Occipital lobe (tissue), 2 donors: Measurements from ENCODE around the gene SERINC5. TPM values are rescaled to one million over a fixed set of nuclear protein-coding genes. Genes with fewer than 3 reads are reported as not detected.
"Not testable (repeated sequence)": the region's sequence is repeated elsewhere in the genome, so short reads cannot be mapped to it uniquely, and the experiment has no call there.

Experiments
- DNase-seq: peaks from one replicate; lab custom pipeline; 2025; lab: John Stamatoyannopoulos, UW
- total RNA-seq: library from RNA; depleted of rRNA; stranded (reverse); fragments of >200 nt; gene quantifications from one replicate; pipeline ENCODE4 v1.2.3, GENCODE V29; 2014

The SERINC5 gene
- total RNA-seq, 1 donor from 2014 or later: 60.8 TPM

- DNase-seq: no peak
Observed at GRCh38 chr5:80140496-80140895, 115.4 kb downstream of the SERINC5 start.

- DNase-seq: no peak
Observed at GRCh38 chr5:80139466-80139972, 116.3 kb downstream of the SERINC5 start.

DNA sequence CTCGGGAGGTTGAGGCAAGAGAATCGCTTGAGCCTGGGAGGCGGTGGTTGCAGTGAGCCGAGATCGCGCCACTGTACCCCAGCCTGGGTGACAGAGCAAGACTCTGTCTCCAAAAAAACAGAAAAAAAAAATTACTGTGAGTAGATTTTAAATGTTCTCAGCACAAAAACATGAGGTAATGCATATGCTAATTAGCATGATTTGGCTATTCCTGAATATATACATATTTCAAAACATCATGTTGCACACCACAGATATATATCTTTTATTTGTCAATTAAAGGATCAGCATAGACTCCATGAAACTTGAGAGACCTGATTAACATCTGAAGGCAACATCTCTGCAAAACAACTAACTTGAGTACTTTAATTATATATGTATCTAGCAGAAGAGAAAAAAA lies 117.4 kb downstream of the SERINC5 start:
- DNase-seq: no peak

- not testable (repeated sequence) for DNase-seq
Observed at GRCh38 chr5:80136798-80137197, 119.0 kb downstream of the SERINC5 start.

DNA sequence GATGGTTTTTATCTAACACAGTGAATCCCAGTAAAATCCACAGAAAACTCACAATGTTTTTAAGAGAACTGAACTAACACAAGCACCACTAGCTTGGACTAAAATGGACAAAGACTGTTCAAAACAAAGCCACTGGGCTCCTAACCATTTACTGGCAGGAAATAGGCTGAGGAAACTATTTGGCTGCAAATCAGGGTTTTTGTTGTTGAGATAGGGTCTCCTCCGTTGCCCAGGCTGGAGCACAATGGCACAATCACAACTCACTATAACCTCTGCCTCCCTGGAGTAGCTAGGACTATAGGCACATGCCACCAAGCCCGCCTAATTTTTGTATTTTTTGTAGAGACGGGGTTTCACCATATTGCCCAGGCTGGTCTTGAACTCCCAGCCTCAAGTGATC lies 121.0 kb downstream of the SERINC5 start:
- DNase-seq: no peak

GRCh38 chr5:80129146-80129545 lies 126.7 kb downstream of the SERINC5 start:
- DNase-seq: no peak

DNA sequence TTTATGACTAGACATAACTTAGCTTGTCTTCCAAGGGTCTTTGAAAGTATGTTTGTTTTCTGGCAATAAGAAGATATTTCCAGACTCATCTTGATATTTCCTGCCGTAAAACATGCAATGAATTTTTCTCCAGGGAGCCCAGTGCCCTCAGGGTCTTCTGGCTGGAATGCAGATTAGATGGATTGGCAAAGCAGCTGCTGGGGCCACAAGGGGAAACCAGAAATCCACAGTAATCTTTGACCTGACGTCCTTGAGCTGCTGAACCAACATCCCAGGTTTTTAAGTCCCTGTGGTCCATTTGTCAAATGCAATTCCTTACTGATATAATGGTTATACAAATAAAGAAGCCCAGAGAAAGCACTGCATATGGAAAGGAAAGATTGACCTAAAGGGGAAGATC lies 127.7 kb downstream of the SERINC5 start:
- DNase-seq: no peak

DNA sequence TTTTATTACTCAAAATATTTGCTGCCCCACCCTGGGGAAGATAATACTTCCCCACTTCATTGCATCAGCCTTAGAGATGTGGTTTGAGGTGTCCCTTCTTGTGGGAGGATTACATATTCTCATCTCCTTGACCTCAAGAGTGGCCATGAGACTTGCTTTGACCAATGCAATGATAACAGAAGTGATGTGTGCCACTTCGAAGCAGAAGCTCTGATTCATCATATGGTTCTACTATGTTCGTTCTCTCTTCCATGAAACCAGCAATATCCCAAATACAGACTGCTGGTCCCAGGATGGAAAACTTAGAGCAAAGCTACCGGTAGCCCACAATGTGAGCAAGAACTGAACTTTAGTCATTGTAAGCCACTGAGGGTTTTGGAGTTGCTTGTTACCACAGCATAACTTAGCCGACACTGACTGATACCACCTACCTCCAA lies 128.7 kb downstream of the SERINC5 start:
- no peak for DNase-seq

GRCh38 chr5:80125962-80126480 lies 129.8 kb downstream of the SERINC5 start:
- DNase-seq: no peak

- DNase-seq: no peak
Observed at GRCh38 chr5:80125022-80125961, 130.6 kb downstream of the SERINC5 start.

DNA sequence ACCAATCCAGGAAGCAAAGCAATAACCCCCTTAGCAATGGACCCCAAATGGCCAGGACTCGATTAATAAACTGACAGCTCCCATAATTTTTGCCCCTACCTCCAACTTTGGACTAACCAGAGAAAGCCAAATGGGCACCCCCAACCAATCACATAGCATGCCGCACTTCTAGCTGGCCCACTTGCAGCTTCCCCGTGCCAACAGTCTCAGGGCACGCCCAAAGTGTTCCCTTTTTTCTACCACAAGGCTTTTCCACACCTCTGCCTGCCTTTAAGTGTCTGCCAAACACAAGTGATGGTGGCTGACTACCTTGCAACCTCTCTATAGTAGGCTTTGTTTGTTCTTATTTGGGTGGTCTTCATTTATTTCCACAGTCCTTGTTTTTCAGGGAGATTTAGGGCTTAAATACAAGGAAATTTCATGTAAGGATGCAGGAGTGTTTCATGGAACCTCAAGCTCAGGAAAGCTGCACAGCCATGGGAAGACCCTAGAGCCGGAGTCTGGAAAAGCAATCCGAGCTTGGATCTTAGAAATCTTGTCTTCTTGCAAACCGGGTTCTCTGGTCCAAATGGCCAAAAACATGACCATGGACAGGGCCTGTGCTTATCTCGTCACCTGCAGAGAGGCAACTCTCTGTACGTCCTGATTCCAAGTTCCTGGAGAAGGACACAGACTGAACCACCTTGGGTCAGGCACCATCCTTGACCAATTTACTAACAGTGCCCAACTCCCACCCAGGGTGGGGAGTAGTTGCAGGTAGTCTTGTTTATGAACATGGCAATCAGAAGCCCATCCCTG lies 131.5 kb downstream of the SERINC5 start:
- DNase-seq: no peak

DNA sequence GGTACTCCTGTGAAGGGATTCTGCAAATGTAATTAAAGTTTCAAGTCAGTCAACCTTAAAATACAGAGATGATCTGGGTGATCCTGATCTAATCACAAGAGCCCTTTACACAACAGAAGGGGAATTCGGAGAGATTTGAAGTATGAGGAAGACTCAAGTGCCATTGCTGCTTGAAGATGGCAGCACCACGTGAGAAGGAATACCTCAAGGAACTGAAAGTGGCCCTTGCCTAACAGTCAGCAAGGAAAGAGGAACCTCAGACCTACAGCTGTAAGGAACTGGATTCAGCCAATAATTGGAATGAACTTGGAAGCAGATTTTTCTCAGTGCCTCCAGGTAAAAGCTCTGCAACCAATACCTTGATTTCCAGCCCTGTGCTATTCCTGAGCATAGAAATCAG lies 133.3 kb downstream of the SERINC5 start:
- DNase-seq: no peak

- no peak for DNase-seq
Observed at GRCh38 chr5:80119372-80119771, 136.5 kb downstream of the SERINC5 start.

DNA sequence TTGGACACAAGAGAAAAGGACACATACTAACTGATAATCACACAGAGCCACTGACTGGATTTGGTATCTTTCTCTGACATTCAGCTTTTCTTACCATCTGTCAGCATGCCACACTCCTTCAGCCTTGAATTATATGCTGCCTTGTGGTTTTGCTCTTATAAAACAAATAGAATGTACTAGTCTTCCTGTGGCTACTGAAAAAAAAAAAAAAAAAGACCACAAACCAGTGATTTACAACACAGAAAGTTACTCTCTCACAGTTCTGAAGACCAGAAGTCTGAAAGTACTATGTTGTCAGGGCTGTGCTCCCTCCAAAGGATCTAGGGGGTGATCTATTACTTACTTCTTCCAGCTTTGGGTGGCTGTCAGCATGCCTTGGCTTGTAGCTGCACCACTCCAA lies 138.4 kb downstream of the SERINC5 start:
- no peak for DNase-seq

GRCh38 chr5:80116465-80116864 lies 139.4 kb downstream of the SERINC5 start:
- DNase-seq: no peak

DNA sequence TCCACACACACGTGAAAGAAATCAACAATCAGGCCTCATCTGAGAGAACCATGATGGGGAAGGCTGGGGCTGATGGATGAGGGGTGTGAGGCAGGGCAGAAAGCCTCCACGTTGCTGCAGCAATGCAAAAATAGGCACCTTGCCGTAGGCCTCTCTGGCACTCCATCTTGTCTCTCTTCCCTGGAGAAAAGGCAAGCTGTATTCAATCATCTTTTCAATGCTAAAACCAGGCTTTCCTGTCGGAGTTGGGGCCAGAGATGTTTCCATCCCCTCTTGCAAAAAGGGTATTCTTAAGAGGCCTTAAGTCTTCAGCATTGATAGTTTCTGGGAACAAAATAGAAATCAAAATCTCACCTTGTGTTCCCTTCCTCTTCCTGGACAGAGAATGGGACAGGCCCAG lies 139.8 kb downstream of the SERINC5 start:
- no peak for DNase-seq

GRCh38 chr5:80114860-80115259 lies 141.0 kb downstream of the SERINC5 start:
- DNase-seq: no peak

DNA sequence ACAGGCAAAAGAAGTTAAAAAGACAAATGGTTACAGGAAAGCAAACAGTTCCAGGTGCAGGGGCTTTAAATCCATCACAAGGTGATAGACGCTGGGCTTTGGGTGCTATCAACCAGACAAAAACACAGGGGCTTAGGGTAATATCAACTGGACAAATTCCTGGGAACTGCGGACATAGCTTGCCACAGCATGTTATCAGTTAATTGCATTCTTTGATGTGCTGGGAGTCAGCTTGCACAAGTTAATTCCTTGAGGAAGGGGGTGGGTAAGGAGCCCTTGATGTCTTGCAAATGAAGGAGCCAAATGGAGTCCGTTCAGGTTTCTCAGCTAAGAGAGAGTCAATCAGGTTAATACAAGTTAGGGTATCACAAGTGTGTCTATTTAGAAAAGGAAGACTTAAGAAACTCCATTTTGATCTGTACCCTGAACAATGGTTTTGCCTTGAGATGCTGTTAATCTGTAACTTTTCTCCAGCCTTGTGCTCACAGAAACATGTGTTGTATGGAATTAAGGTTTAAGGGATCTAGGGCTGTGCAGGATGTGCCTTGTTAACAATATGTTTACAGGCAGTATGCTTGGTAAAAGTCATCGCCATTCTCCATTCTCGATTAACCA lies 144.4 kb downstream of the SERINC5 start:
- not testable (repeated sequence) for DNase-seq

DNA sequence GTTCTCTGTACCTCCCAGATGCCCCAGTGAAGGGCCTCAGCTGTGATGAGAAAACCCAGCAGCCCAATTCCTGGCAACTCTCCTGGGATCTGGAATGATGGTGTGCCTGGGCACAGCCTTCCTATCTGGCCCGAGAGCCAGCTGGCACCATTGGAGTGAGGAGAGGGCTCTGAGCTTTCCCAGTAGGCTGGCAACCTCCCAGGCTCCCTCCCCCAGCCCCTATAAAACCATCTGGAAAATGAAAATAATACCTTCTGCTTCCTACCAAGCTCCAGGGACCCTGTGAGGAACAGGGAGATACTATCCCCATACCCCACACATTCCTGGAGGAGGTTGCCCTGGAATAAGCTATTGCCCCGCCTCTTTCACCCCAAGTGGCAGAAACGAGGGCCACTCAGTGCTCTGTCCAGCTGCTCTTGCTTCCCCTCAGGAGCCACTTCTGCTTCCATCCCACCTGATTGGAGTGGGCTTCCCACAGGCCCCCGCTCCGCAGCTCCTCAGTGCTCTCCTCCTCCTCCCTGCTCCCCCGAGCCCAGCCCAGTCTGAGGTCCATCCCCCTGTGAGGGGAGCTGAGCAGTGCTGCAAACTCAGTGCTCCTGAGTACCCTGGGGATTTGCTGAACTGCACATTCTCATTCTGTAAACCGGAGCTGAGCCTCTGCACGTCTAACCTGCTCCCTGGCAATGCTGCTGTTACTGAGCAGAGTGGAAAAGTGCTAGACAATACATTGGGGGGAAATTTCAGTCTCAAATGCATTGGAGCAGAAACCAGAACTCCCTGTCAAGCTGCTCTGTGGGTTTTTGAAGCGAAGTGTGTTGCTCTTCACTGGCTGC lies 146.0 kb downstream of the SERINC5 start:
- DNase-seq: no peak

GRCh38 chr5:80106916-80107315 lies 148.9 kb downstream of the SERINC5 start:
- DNase-seq: no peak
